PC-3 (cell line): ENCODE data around the gene RPP30. TPM values are rescaled to one million over a fixed set of nuclear protein-coding genes. Genes with fewer than 3 reads are reported as not detected.

Experiments
- ATAC-seq: fragments of 200-7000 bp; cut with Tn5 transposase; 2 replicates; pipeline ENCODE4 v1.9.1; 2020; ENCODE audit warnings: mild to moderate bottlenecking, moderate library complexity
- BruUV-seq: library from RNA; stranded (reverse); fragments of 400-500 nt; replicated peaks from 2 replicates; lab custom pipeline; 2021; lab: Mats Ljungman, UMichigan
- CTCF ChIA-PET: fragments of 300-600 bp; sonication (Branson Sonifier 250); formaldehyde crosslinking; loops from one replicate; lab custom pipeline; 2022; ENCODE audit warnings: antibody characterized with exemption; lab: Charles Lee
- POLR2A ChIA-PET: fragments of 300-600 bp; sonication (Branson Sonifier 250); formaldehyde crosslinking; loops from one replicate; lab custom pipeline; 2022; ENCODE audit warnings: antibody characterized with exemption; ENCODE audit not compliant: unreplicated experiment; lab: Charles Lee
- DNase-seq: peaks from one replicate; pipeline ENCODE4 v3.0.0-alpha.2; 2015
- H2AFZ ChIP-seq: fragments of 300-600 bp; sonication (generic); 2 replicates; pipeline ENCODE4 v1.6.0; 2016; ENCODE audit warnings: antibody characterized with exemption, low read length
- H3F3A ChIP-seq: fragments of 300-600 bp; sonication (generic); one replicate; pipeline ENCODE4 v1.6.0; 2017; ENCODE audit warnings: antibody characterized with exemption, low read length, control low read depth, mild to moderate bottlenecking; ENCODE audit not compliant: unreplicated experiment
- H3K27ac ChIP-seq: fragments of 300-600 bp; sonication (generic); 2 replicates; pipeline ENCODE4 v1.5.1; 2016; ENCODE audit warnings: mild to moderate bottlenecking, low read length
- H3K27me3 ChIP-seq: fragments of 300-600 bp; sonication (generic); 2 replicates; pipeline ENCODE4 v1.6.1; 2016; ENCODE audit warnings: low read length, mixed read lengths
- H3K36me3 ChIP-seq: fragments of 300-600 bp; sonication (generic); 2 replicates; pipeline ENCODE4 v1.6.1; 2016; ENCODE audit warnings: low read depth, mixed run types, low read length, mixed read lengths
- H3K4me1 ChIP-seq: fragments of 300-600 bp; sonication (generic); 2 replicates; pipeline ENCODE4 v1.5.1; 2016; ENCODE audit warnings: low read length; ENCODE audit not compliant: insufficient read depth
- H3K4me2 ChIP-seq: fragments of 300-600 bp; sonication (generic); 2 replicates; pipeline ENCODE4 v1.6.0; 2016; ENCODE audit warnings: low read length
- H3K4me3 ChIP-seq: fragments of 300-600 bp; sonication (generic); 2 replicates; pipeline ENCODE4 v1.5.1; 2016; ENCODE audit warnings: mild to moderate bottlenecking, low read length, mixed read lengths
- H3K79me2 ChIP-seq: fragments of 300-600 bp; sonication (generic); 2 replicates; pipeline ENCODE4 v1.6.1; 2017; ENCODE audit warnings: low read length, mixed read lengths
- H3K9ac ChIP-seq: fragments of 300-600 bp; sonication (generic); 2 replicates; pipeline ENCODE4 v1.6.0; 2016; ENCODE audit warnings: mild to moderate bottlenecking, low read length
- H3K9me2 ChIP-seq: fragments of 300-600 bp; sonication (generic); replicated peaks from 2 replicates; pipeline ENCODE4 v1.6.1; 2016; ENCODE audit warnings: mixed run types, low read length, mixed read lengths
- H3K9me3 ChIP-seq: fragments of 300-600 bp; sonication (generic); 2 replicates; pipeline ENCODE4 v1.6.1; 2016; ENCODE audit warnings: low read length, mixed read lengths
- H4K20me1 ChIP-seq: fragments of 300-600 bp; sonication (generic); 2 replicates; pipeline ENCODE4 v1.6.1; 2016; ENCODE audit warnings: low read length, mixed read lengths
- EZH2 ChIP-seq: fragments of 300-600 bp; sonication (generic); IDR thresholded peaks from one replicate; pipeline ENCODE4 v1.6.1; 2017; ENCODE audit warnings: antibody characterized with exemption, mild to moderate bottlenecking, low read length; ENCODE audit not compliant: unreplicated experiment
- EZH2phosphoT487 ChIP-seq: fragments of 300-600 bp; sonication (generic); IDR thresholded peaks from 2 replicates; pipeline ENCODE4 v1.6.1; 2018; ENCODE audit warnings: mild to moderate bottlenecking, antibody characterized with exemption, low read length, borderline replicate concordance
- intact Hi-C: fragments of 100-400 bp; cut with micrococcal nuclease; formaldehyde crosslinking; loops from 2 replicates; pipeline ENCODE4 v1.9.0; 2023
- total RNA-seq: library from RNA; depleted of rRNA; stranded (reverse); fragments of >200 nt; gene quantifications from 2 replicates; pipeline ENCODE4 v1.2.3, GENCODE V29; 2014
- TF ChIP-seq, protein P1 (sequence below): fragments of 300-600 bp; sonication (generic); conservative IDR thresholded peaks from 2 replicates; pipeline ENCODE4 v1.5.1; 2017; ENCODE audit warnings: antibody characterized with exemption, low read depth, mild to moderate bottlenecking, low read length

The RPP30 gene
- total RNA-seq, 1 experiment from 2014 or later: 57.8 TPM

DNA sequence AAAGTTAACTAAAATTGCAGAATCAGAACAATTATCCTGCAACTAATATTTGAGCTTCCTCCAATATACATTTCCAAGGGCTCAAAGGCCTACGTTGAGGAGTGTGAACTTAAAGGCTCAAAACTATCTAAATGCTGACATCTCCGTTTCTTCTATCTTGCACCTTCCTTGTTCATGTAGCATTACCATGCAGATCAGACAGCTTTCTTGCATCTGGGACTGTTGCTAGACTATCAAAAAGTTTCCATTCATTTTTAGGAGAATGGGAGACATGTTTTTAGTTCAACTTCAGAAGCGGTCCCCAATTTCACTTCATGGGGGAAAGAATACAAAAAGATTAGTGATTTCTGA lies 46.2 kb downstream of the RPP30 start:
- H3K9ac ChIP-seq: no peak overlapping the region
- no peak overlapping the region for H2AFZ ChIP-seq
- CTCF ChIA-PET: interaction anchor here (0.6 kb wide), 1 partner anchor 145 kb away, joined by 3 read pairs; no protein-coding TSS in a partner anchor
- no peaks in the 10 kb centered on the region for H3K27me3 ChIP-seq
- intact Hi-C loops: loop anchor here (10.0 kb wide), 1 partner anchor 167 kb away; no protein-coding TSS in a partner anchor
- POLR2A ChIA-PET: no interaction called here
- no peak overlapping the region for H3K4me3 ChIP-seq
- TF ChIP-seq EZH2phosphoT487 (no peak), EZH2 (no peak)
- TF ChIP-seq, protein P1, sequence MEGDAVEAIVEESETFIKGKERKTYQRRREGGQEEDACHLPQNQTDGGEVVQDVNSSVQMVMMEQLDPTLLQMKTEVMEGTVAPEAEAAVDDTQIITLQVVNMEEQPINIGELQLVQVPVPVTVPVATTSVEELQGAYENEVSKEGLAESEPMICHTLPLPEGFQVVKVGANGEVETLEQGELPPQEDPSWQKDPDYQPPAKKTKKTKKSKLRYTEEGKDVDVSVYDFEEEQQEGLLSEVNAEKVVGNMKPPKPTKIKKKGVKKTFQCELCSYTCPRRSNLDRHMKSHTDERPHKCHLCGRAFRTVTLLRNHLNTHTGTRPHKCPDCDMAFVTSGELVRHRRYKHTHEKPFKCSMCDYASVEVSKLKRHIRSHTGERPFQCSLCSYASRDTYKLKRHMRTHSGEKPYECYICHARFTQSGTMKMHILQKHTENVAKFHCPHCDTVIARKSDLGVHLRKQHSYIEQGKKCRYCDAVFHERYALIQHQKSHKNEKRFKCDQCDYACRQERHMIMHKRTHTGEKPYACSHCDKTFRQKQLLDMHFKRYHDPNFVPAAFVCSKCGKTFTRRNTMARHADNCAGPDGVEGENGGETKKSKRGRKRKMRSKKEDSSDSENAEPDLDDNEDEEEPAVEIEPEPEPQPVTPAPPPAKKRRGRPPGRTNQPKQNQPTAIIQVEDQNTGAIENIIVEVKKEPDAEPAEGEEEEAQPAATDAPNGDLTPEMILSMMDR: no peak
- H3K4me1 ChIP-seq: peaks cover 22% of the 10 kb centered on the region
- DNase-seq: no peak
- no peak overlapping the region for H3K4me2 ChIP-seq
- H3F3A ChIP-seq: no peaks in the 10 kb centered on the region
- no peaks in the 10 kb centered on the region for H3K79me2 ChIP-seq
- no peaks in the 10 kb centered on the region for H3K36me3 ChIP-seq
- no peaks in the 10 kb centered on the region for H4K20me1 ChIP-seq
- H3K9me2 ChIP-seq: no peaks in the 10 kb centered on the region
- BruUV-seq: no TSS peak
- ATAC-seq: no peak
- no peaks in the 10 kb centered on the region for H3K9me3 ChIP-seq
- no peak overlapping the region for H3K27ac ChIP-seq

DNA sequence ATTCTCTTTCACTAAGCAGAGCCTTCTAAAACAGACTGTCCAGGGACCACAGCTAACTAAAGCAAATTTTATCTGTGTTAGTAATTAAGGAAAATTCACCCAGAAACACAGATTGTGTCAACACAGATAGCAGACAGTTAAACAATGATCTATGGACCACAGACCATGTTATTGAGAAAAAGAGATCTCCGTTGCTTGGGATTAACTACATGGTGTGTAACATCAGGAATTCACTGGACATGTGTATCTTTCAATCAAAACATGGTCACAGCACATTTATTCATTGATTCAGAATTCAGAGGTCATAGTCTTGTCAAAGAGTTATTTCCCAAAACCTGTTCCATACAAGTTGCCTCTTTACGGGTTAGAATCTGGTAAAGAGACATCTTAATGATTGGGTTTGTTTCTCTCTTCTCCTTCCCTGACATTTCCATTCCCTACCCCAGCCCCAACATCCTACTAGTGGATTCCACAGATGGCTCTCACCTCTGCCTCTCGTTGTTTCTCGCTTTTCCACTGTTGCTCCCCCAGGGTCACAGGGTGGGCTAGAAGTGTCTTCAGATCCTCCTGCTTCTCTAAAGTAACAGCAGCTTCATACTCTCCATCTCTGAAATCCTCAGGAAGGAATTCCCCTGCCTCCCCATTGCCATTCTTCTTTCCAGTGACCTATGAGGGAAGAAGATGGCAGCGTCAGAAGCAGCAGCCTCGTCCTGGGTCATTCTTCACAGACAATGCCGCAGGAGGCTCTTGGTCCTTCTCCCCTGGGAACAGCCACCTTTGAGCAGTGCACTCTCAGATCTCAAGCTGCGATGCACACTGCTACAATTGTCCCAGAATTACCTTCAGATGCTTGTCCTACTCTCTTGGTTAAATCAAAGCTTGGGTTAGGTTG lies 48.2 kb downstream of the RPP30 start:
- CTCF ChIA-PET: interaction anchor here (0.6 kb wide), 2 partner anchors 92 to 1530 kb away, joined by 5 to 6 read pairs; no protein-coding TSS in a partner anchor
- POLR2A ChIA-PET: no interaction called here
- H3K9me3 ChIP-seq: no peaks in the 10 kb centered on the region
- H3K27ac ChIP-seq: no peak overlapping the region
- H4K20me1 ChIP-seq: no peaks in the 10 kb centered on the region
- DNase-seq: no peak
- no peaks in the 10 kb centered on the region for H3K79me2 ChIP-seq
- no peak overlapping the region for H3K9ac ChIP-seq
- H3K4me3 ChIP-seq: no peak overlapping the region
- no peaks in the 10 kb centered on the region for H3F3A ChIP-seq
- no peaks in the 10 kb centered on the region for H3K27me3 ChIP-seq
- intact Hi-C loops: loop anchor here (10.0 kb wide), 1 partner anchor 165 kb away; no protein-coding TSS in a partner anchor
- peak overlapping the region; percentile 75 for H3K4me2 ChIP-seq
- BruUV-seq: no TSS peak
- peaks cover 22% of the 10 kb centered on the region for H3K4me1 ChIP-seq
- TF ChIP-seq EZH2 (no peak), EZH2phosphoT487 (no peak)
- TF ChIP-seq, protein P1: no peak
- no peaks in the 10 kb centered on the region for H3K9me2 ChIP-seq
- H3K36me3 ChIP-seq: no peaks in the 10 kb centered on the region
- no peak overlapping the region for H2AFZ ChIP-seq
- no peak for ATAC-seq
